Fibroblast of lung (primary cell): ENCODE data around the gene GRK3. TPM values are rescaled to one million over a fixed set of nuclear protein-coding genes. Genes with fewer than 3 reads are reported as not detected.

Experiments
- DNase-seq, 2 donors: peaks; one replicate each; pipeline versions ENCODE4 v3.0.0 to v3.0.0-alpha.2; 2010; ENCODE audit warnings: low read depth in 2 of 2
- H2AFZ ChIP-seq: 2 replicates; pipeline ENCODE4 v1.5.1; 2012; ENCODE audit warnings: low read length, control low read depth, inconsistent platforms
- H3K27ac ChIP-seq: 2 replicates; pipeline ENCODE4 v1.5.1; 2011; ENCODE audit warnings: low read length, control low read depth; ENCODE audit not compliant: insufficient read depth
- H3K27me3 ChIP-seq: 2 replicates; pipeline ENCODE4 v1.5.1; 2011; ENCODE audit warnings: mild to moderate bottlenecking, low read length; ENCODE audit not compliant: control insufficient read depth, insufficient read depth
- H3K36me3 ChIP-seq: 2 replicates; pipeline ENCODE4 v1.5.1; 2011; ENCODE audit warnings: low read length; ENCODE audit not compliant: control insufficient read depth, insufficient read depth
- H3K4me1 ChIP-seq: 2 replicates; pipeline ENCODE4 v1.5.1; 2011; ENCODE audit warnings: low read length; ENCODE audit not compliant: control insufficient read depth, insufficient read depth; ENCODE audit errors: extremely low read depth
- H3K4me2 ChIP-seq: 2 replicates; pipeline ENCODE4 v1.5.1; 2011; ENCODE audit warnings: low read length, control low read depth; ENCODE audit not compliant: insufficient read depth; ENCODE audit errors: extremely low read depth
- H3K4me3 ChIP-seq, 4 experiments: fragments of 200-600 bp in 1 of 4; sonication (generic) in 1 of 4; replicated peaks in 1 of 4; 2 replicates each; pipeline ENCODE4 v1.5.1; 2011 to 2016; ENCODE audit warnings: low read length in 4 of 4, low read depth in 3 of 4, mild to moderate bottlenecking in 3 of 4, control low read depth in 2 of 4, inconsistent platforms in 1 of 4, mixed read lengths in 1 of 4; ENCODE audit not compliant: insufficient read depth in 1 of 4; ENCODE audit errors: control extremely low read depth in 1 of 4
- H3K79me2 ChIP-seq: 2 replicates; pipeline ENCODE4 v1.5.1; 2012; ENCODE audit warnings: mild to moderate bottlenecking, low read length, inconsistent platforms; ENCODE audit not compliant: control insufficient read depth, insufficient read depth
- H3K9ac ChIP-seq: 2 replicates; pipeline ENCODE4 v1.5.1; 2011; ENCODE audit warnings: mild to moderate bottlenecking, low read length, control low read depth; ENCODE audit not compliant: insufficient read depth
- H3K9me3 ChIP-seq: 2 replicates; pipeline ENCODE4 v1.5.1; 2012; ENCODE audit warnings: low read depth, low read length; ENCODE audit not compliant: control insufficient read depth, insufficient read depth
- H4K20me1 ChIP-seq: 2 replicates; pipeline ENCODE4 v1.5.1; 2011; ENCODE audit warnings: low read length; ENCODE audit not compliant: control insufficient read depth, insufficient read depth; ENCODE audit errors: extremely low read depth
- EZH2 ChIP-seq: IDR thresholded peaks from 2 replicates; pipeline ENCODE4 v1.5.1; 2012; ENCODE audit warnings: low read length, control low read depth, mild to moderate bottlenecking; ENCODE audit errors: missing control alignments
- polyA plus RNA-seq, 2 donors: library from polyadenylated mRNA; depleted of rRNA in 1 of 2; stranded (reverse) in 1 of 2; unstranded in 1 of 2; fragments of >200 nt; gene quantifications; 2 replicates each; pipeline ENCODE4 v1.2.1, GENCODE V29; 2011 to 2012; ENCODE audit warnings: missing spikeins in 1 of 2
- total RNA-seq: library from RNA; depleted of rRNA; stranded (reverse); fragments of >200 nt; gene quantifications from 2 replicates; pipeline ENCODE4 v1.2.1, GENCODE V29; 2014
- TF ChIP-seq, protein P1 (sequence below), 2 donors: IDR thresholded peaks in 1 of 2; conservative IDR thresholded peaks in 1 of 2; 1 replicate in 1 of 2; 2 replicates in 1 of 2; pipeline ENCODE4 v1.5.1; 2011 to 2012; ENCODE audit warnings: low read length in 2 of 2, control low read depth in 1 of 2, inconsistent platforms in 1 of 2, low read depth in 1 of 2, mild to moderate bottlenecking in 1 of 2

Gene GRK3
- total and polyA plus RNA-seq, 2 donors (not counting 1 experiment from before 2014, with no cell fraction given), result 1.6 to 1.7 TPM

DNA sequence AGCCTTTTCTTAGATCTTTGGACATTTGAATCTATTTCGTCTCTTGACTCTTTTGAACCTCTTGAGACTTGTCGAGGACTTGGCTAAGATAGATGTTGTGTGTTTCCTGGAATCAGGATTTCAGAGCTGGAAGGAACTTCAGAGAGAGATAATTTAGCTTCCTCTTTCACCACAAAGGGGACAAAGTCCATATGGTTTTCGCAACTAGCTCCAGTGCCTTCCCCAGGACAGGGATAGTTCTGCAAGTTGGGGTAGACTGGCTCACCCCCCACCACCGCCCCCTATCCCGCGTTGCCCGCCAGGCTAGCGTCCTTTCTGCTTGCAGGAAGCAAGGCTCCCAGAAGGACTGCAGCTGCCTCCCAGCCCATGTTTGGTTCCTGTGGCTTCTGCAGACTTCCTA lies 101.8 kb downstream of the GRK3 start:
- H4K20me1 ChIP-seq, result no peaks in the 10 kb centered on the region
- H3K27me3 ChIP-seq, result no peaks in the 10 kb centered on the region
- no peak overlapping the region for H3K4me2 ChIP-seq
- H3K4me1 ChIP-seq, result no peaks in the 10 kb centered on the region
- no peak overlapping the region for H3K4me3 ChIP-seq
- H3K9me3 ChIP-seq, result no peaks in the 10 kb centered on the region
- no peak overlapping the region for H3K9ac ChIP-seq
- no peak overlapping the region for H2AFZ ChIP-seq
- H3K27ac ChIP-seq, result no peak overlapping the region
- no peaks in the 10 kb centered on the region for H3K36me3 ChIP-seq
- H3K79me2 ChIP-seq, result no peaks in the 10 kb centered on the region
- TF ChIP-seq EZH2, result no peak
- TF ChIP-seq, protein P1, sequence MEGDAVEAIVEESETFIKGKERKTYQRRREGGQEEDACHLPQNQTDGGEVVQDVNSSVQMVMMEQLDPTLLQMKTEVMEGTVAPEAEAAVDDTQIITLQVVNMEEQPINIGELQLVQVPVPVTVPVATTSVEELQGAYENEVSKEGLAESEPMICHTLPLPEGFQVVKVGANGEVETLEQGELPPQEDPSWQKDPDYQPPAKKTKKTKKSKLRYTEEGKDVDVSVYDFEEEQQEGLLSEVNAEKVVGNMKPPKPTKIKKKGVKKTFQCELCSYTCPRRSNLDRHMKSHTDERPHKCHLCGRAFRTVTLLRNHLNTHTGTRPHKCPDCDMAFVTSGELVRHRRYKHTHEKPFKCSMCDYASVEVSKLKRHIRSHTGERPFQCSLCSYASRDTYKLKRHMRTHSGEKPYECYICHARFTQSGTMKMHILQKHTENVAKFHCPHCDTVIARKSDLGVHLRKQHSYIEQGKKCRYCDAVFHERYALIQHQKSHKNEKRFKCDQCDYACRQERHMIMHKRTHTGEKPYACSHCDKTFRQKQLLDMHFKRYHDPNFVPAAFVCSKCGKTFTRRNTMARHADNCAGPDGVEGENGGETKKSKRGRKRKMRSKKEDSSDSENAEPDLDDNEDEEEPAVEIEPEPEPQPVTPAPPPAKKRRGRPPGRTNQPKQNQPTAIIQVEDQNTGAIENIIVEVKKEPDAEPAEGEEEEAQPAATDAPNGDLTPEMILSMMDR (conservative IDR thresholded peaks at IDR 0.05 in 1 of 2, IDR thresholded peaks at IDR 0.05 in 1 of 2; ENCODE audit: low read depth in 1 of 2, low read length in 2 of 2), result no peak
- peak in 1 of 2 donors; percentile 55 for DNase-seq

DNA sequence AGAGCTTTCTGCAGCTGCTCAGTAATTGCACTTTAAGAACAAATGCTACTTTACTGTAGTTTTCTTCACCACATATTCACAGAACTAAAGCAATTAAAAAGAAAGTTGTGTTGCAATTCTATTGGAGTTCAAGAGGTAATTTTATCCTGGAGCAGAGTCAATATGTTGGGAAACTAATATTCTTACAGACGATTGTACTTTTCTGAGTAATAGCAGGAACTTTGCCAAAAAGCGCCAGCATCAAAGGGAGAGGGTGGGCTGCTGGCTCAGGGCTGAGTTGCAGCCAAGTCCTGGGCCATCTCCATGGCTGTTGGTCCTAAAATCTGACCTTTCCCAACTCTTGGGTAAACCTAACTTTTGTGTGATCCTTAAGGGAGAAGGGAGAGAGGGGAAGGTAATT lies 104.0 kb downstream of the GRK3 start:
- no peak overlapping the region for H3K4me2 ChIP-seq

DNA sequence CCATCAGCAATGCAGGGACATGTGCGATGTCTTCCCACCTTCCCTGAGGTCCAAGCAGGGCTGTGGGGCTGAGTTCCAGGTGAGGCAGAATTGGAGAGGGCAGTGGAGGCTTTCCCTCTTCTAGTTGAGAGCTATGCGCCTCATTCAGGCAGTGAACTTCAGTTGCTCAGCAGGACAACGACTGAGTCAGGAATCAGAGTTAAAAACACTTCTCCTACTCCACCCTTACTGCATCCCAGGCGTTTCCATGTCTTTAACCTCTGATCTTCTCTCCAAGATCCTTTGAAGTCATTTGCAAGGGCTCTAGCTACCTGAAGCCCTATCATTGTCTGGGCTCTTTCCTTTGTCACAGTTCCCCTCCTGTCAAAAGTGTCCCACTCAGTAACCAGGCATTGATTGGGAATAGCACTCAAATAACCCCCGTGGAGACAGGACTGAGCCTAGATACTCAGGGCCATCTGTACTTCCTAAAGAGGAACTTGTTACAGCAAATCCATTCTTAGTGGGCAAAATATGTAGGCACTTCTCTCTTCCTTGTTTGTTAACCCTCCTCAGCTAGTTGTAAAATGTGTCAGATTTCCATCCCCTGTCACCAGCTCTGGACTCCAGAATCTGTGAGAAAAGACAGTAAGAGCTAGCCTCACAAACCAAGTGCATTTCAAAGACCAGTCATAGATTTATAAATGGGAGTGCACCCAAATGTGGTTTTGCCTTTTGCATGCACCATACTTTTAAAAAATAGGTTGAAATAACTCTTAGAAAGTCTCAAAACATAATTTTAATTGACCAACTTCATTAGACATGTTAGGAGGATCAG lies 105.0 kb downstream of the GRK3 start:
- Histone ChIP-seq H3K36me3 (no peaks in the 10 kb centered on the region), H3K4me2 (no peak overlapping the region), H3K79me2 (no peaks in the 10 kb centered on the region), H3K9me3 (no peaks in the 10 kb centered on the region), H2AFZ (no peak overlapping the region), H3K27ac (no peak overlapping the region), H3K9ac (no peak overlapping the region), H3K4me3 (no peak overlapping the region), H3K4me1 (no peaks in the 10 kb centered on the region), H4K20me1 (no peaks in the 10 kb centered on the region), H3K27me3 (no peaks in the 10 kb centered on the region)
- TF ChIP-seq, protein P1 (conservative IDR thresholded peaks at IDR 0.05 in 1 of 2, IDR thresholded peaks at IDR 0.05 in 1 of 2; ENCODE audit: low read depth in 1 of 2, low read length in 2 of 2), result no peak
- no peak for TF ChIP-seq EZH2
- no peak for DNase-seq

More for the DNA sequence above, 104.0 kb downstream of the GRK3 start:
- Histone ChIP-seq H3K36me3 (no peaks in the 10 kb centered on the region), H3K79me2 (no peaks in the 10 kb centered on the region), H3K9ac (no peak overlapping the region), H3K9me3 (no peaks in the 10 kb centered on the region), H3K27ac (no peak overlapping the region), H2AFZ (no peak overlapping the region), H3K27me3 (no peaks in the 10 kb centered on the region), H4K20me1 (no peaks in the 10 kb centered on the region), H3K4me3 (no peak overlapping the region), H3K4me1 (no peaks in the 10 kb centered on the region)
- no peak for TF ChIP-seq EZH2
- TF ChIP-seq, protein P1 (conservative IDR thresholded peaks at IDR 0.05 in 1 of 2, IDR thresholded peaks at IDR 0.05 in 1 of 2; ENCODE audit: low read depth in 1 of 2, low read length in 2 of 2), result no peak
- peak; percentile 70 to 95 for DNase-seq
